22Rv1 (cell line): ENCODE measurements around the gene GPA33.

ENCODE experiments used
- H3K27ac ChIP-seq: fragments of 450-650 bp; 2 replicates; pipeline ENCODE4 v1.5.1; 2017
- CTCF ChIP-seq: fragments of 450-650 bp; IDR thresholded peaks from 2 replicates; pipeline ENCODE4 v1.5.1; 2017; ENCODE audit warnings: mild to moderate bottlenecking
- ZFX ChIP-seq: fragments of 450-650 bp; IDR thresholded peaks from 2 replicates; pipeline ENCODE4 v1.6.1; 2017; ENCODE audit warnings: antibody characterized with exemption, borderline replicate concordance

Gene GPA33

DNA sequence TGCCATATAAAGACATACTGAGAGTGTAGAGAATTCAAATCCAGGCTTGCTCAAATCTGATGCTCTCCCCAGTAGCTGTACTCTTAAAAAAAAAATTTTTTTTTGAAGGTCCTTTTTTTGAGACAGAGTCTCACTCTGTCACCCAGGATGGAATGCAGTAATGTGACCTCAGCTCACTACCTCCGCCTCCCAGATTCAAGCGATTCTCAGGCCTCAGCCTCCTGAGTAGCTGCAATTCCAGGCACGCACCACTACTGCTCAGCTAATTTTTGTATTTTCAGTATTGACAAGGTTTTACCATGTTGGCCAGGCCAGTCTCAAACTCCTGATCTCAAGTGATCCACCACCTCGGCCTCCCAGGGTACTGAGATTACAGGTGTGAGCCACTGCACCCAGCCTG, 32.4 kb upstream of the GPA33 start:
- no peak overlapping the region for H3K27ac ChIP-seq
- no peak for TF ChIP-seq ZFX
- no peak for TF ChIP-seq CTCF

GRCh38 chr1:167122121-167122480, 31.9 kb upstream of the GPA33 start:
- H3K27ac ChIP-seq: no peak overlapping the region
- TF ChIP-seq CTCF (no peak), ZFX (no peak)

- TF ChIP-seq ZFX (no peak), CTCF (no peak)
- H3K27ac ChIP-seq: no peak overlapping the region
Measured at GRCh38 chr1:167121375-167122120, 31.4 kb upstream of the GPA33 start.

- H3K27ac ChIP-seq: no peak overlapping the region
- no peak for TF ChIP-seq CTCF
- no peak for TF ChIP-seq ZFX
Measured at GRCh38 chr1:167120899-167121298, 30.7 kb upstream of the GPA33 start.

- TF ChIP-seq CTCF (no peak), ZFX (no peak)
- no peak overlapping the region for H3K27ac ChIP-seq
Measured at GRCh38 chr1:167119696-167120095, 29.5 kb upstream of the GPA33 start.

GRCh38 chr1:167118188-167118587, 28.0 kb upstream of the GPA33 start:
- H3K27ac ChIP-seq: no peak overlapping the region
- TF ChIP-seq CTCF (no peak), ZFX (no peak)

DNA sequence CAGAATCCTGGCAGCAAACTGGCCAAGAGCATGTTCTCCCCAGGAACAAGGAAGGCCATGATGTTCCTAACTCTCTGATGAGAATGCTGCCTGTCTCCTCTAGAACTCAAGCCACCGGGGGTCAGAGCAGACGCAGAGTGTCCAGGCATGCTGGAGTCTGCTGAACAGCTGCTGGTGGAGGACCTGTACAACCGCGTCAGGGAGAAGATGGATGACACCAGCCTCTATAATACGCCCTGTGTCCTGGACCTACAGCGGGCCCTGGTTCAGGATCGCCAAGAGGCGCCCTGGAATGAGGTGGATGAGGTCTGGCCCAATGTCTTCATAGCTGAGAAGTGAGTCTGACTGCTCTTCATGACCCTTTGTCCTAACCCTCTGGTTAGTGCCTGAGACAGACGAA, 27.0 kb upstream of the GPA33 start:
- no peak for TF ChIP-seq ZFX
- TF ChIP-seq CTCF: no peak
- no peak overlapping the region for H3K27ac ChIP-seq
